CD8-positive, alpha-beta memory T cell (primary cell): Measurements from ENCODE around the gene NEK1. TPM values are rescaled to one million over a fixed set of nuclear protein-coding genes. Genes with fewer than 3 reads are reported as not detected.

Experiments used
- CTCF ChIA-PET: fragments of 350-600 bp; sonication (Branson Sonifier 250); formaldehyde crosslinking; loops from one replicate; lab custom pipeline; 2021; ENCODE audit warnings: antibody characterized with exemption; lab: Charles Lee
- POLR2A ChIA-PET: fragments of 350-600 bp; sonication (Branson Sonifier 250); formaldehyde crosslinking; loops from one replicate; lab custom pipeline; 2021; ENCODE audit warnings: antibody characterized with exemption; lab: Charles Lee
- DNase-seq, 5 donors: peaks; one replicate each; pipeline versions ENCODE4 v3.0.0 to v3.0.0-alpha.2; 2020 to 2022; ENCODE audit warnings: mixed read lengths in 1 of 5
- H3K27ac ChIP-seq: one replicate; pipeline ENCODE4 v1.7.0; 2013; ENCODE audit warnings: low read depth, mild to moderate bottlenecking, low read length, moderate library complexity
- H3K27me3 ChIP-seq: 2 replicates; pipeline ENCODE4 v1.7.0; 2013; ENCODE audit warnings: low read length, mild to moderate bottlenecking; ENCODE audit not compliant: insufficient read depth, poor library complexity, severe bottlenecking
- H3K36me3 ChIP-seq: 2 replicates; pipeline ENCODE4 v1.7.0; 2013; ENCODE audit warnings: mild to moderate bottlenecking, low read length, moderate library complexity; ENCODE audit not compliant: insufficient read depth
- H3K4me1 ChIP-seq: 2 replicates; pipeline ENCODE4 v1.7.0; 2013; ENCODE audit warnings: mild to moderate bottlenecking, low read length, moderate library complexity; ENCODE audit not compliant: insufficient read depth
- H3K4me3 ChIP-seq: 2 replicates; pipeline ENCODE4 v1.7.0; 2013; ENCODE audit warnings: mild to moderate bottlenecking, low read length
- H3K9me3 ChIP-seq: 2 replicates; pipeline ENCODE4 v1.7.0; 2013; ENCODE audit warnings: mild to moderate bottlenecking, low read length
- H3K27ac Mint-ChIP-seq, 8 donors: one replicate each; pipeline ENCODE4 v1.8.0; 2020 to 2021; ENCODE audit warnings: mixed read lengths in 8 of 8, mild to moderate bottlenecking in 6 of 8, inconsistent platforms in 3 of 8, moderate library complexity in 3 of 8
- H3K27me3 Mint-ChIP-seq, 2 donors: one replicate each; pipeline ENCODE4 v1.8.0; 2020 to 2021; ENCODE audit warnings: mixed read lengths in 2 of 2, mild to moderate bottlenecking in 1 of 2, moderate library complexity in 1 of 2
- H3K36me3 Mint-ChIP-seq, 3 donors: one replicate each; pipeline ENCODE4 v1.8.0; 2020 to 2021; ENCODE audit warnings: mixed read lengths in 3 of 3, inconsistent platforms in 1 of 3, mild to moderate bottlenecking in 1 of 3
- H3K4me1 Mint-ChIP-seq, 3 donors: one replicate each; pipeline ENCODE4 v1.8.0; 2020 to 2021; ENCODE audit warnings: mixed read lengths in 3 of 3, inconsistent platforms in 1 of 3, mild to moderate bottlenecking in 1 of 3
- H3K4me3 Mint-ChIP-seq, 7 donors: one replicate each; pipeline ENCODE4 v1.8.0; 2020 to 2021; ENCODE audit warnings: mixed read lengths in 7 of 7, mild to moderate bottlenecking in 6 of 7, moderate library complexity in 4 of 7, inconsistent platforms in 2 of 7
- H3K9me3 Mint-ChIP-seq, 5 donors: one replicate each; pipeline ENCODE4 v1.8.0; 2020 to 2022; ENCODE audit warnings: mixed read lengths in 5 of 5, mild to moderate bottlenecking in 3 of 5, moderate library complexity in 2 of 5, inconsistent platforms in 1 of 5
- polyA plus RNA-seq: library from polyadenylated mRNA; unstranded; fragments of 300-500 nt; fragmentation: Illumina TruSeq; gene quantifications from one replicate; pipeline ENCODE4 v1.2.3, GENCODE V29; 2021
- total RNA-seq, 2 experiments: library from RNA; stranded (reverse); gene quantifications; one replicate each; pipeline ENCODE4 v1.2.3, GENCODE V29; 2021

The NEK1 gene
- total and polyA plus RNA-seq, 3 experiments from 2014 or later = 10.5 to 11.7 (median 11.6) TPM

DNA sequence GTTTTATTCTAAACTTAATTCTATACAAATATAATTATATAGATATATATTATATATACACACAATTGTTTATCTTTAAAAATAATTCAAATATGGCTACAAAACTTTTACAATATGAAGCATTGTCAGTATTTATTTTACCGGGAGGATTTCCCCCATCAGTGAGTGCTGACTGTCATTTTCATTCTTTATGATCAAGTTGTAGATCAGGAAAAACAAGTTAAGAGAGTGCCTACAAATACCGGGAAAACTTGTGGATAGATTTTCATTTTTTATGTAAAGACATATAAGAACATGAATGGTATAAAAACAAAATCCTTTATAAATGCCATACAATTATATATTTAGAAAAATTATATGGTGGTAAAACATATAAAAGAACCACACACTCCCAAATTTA is 45.8 kb upstream of the NEK1 start:
- Mint-ChIP-seq H3K4me3 (no peak overlapping the region), H3K27me3 (no peaks in the 10 kb centered on the region), H3K9me3 (no peaks in the 10 kb centered on the region), H3K4me1 (peaks cover 21 to 52% (median 44%) of the 10 kb centered on the region in 3 donors), H3K27ac (peak overlapping the region in 1 of 8 donors; percentile 42), H3K36me3 (peaks cover 4 to 8% (median 4%) of the 10 kb centered on the region in 3 donors)
- Histone ChIP-seq H3K27me3 (no peaks in the 10 kb centered on the region), H3K4me3 (no peak overlapping the region), H3K4me1 (no peaks in the 10 kb centered on the region), H3K36me3 (no peaks in the 10 kb centered on the region), H3K27ac (peak overlapping the region; percentile 76), H3K9me3 (no peaks in the 10 kb centered on the region)
- POLR2A ChIA-PET = no interaction called here
- CTCF ChIA-PET = interaction anchor here (3.6 kb wide), 1 partner anchor 45 kb away, joined by 16 read pairs; the partner anchor contains the start of gene NEK1
- no peak for DNase-seq

DNA sequence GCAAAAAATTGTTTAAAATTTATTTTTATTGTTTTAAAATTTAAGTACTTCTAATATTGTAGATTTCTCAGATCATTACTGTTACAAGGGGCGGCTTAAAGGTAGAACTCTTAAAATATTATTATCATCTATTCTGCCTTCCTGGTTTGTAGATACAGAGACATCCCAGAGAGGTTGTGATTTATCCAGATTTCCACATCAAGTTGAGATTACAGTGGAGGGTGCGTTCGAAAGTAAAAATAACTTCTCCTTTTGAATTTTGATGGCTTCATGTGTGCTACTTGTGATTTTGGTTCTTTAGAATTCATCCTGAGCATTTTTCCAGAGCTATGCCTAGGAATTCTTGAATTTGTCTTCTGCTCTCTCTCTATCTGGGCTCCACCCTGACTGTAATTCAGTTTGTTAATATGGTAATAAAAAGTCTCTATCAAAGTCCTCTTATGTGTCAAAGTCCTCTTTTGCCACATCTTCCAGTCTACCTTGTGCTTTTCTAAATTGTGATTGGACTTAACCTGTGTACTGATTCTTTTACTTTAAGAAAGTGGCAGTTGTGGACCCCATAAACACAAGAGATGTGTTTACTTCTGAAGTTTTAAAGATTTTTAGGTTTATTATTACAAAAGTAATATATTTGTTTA is 45.2 kb upstream of the NEK1 start:
- ChIA-PET POLR2A (no interaction called here), CTCF (no interaction called here)
- Mint-ChIP-seq H3K27ac (peak overlapping the region in 3 of 8 donors; percentile 7 to 37 (median 32)), H3K36me3 (peaks cover 7 to 12% (median 7%) of the 10 kb centered on the region in 3 donors), H3K9me3 (no peaks in the 10 kb centered on the region), H3K4me1 (peaks cover 24 to 57% (median 50%) of the 10 kb centered on the region in 3 donors), H3K27me3 (no peaks in the 10 kb centered on the region), H3K4me3 (no peak overlapping the region)
- Histone ChIP-seq H3K27me3 (no peaks in the 10 kb centered on the region), H3K36me3 (no peaks in the 10 kb centered on the region), H3K4me1 (no peaks in the 10 kb centered on the region), H3K9me3 (no peaks in the 10 kb centered on the region), H3K27ac (no peak overlapping the region), H3K4me3 (no peak overlapping the region)
- DNase-seq = no peak

DNA sequence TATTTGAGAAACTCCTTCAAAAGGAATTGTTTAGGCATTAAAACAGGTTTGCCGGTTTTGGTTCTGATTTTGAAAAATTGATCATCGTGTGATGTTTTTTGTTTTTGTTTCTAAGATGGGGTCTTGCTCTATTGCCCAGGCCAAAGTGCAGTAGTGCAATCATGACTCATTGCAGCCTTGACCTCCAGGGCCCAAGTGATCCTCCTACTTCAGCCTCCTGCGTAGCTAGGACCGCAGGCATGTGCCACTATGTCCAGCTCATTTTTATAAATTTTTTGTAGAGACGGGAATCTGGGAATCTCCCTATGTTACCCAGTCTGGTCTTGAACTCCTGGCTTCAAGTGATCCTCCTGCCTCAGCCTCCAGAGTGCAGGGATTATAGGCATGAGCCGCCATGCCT is 43.0 kb upstream of the NEK1 start:
- no peak overlapping the region for H3K27ac Mint-ChIP-seq
- H3K27me3 ChIP-seq = no peaks in the 10 kb centered on the region
- H3K36me3 ChIP-seq = no peaks in the 10 kb centered on the region
- no peaks in the 10 kb centered on the region for H3K9me3 ChIP-seq
- DNase-seq = no peak
- H3K36me3 Mint-ChIP-seq = peaks cover 3 to 14% (median 7%) of the 10 kb centered on the region in 3 donors
- peaks cover 22 to 65% (median 61%) of the 10 kb centered on the region in 3 donors for H3K4me1 Mint-ChIP-seq
- H3K4me3 ChIP-seq = no peak overlapping the region
- no peak overlapping the region for H3K27ac ChIP-seq
- CTCF ChIA-PET = interaction anchor here (0.7 to 1.2 kb wide), 3 partner anchors 13 to 36 kb away, joined by 3 to 4 read pairs (median 3); partner anchors contain the start of gene CLCN3
- POLR2A ChIA-PET = no interaction called here
- H3K9me3 Mint-ChIP-seq = no peaks in the 10 kb centered on the region
- H3K4me3 Mint-ChIP-seq = no peak overlapping the region
- no peaks in the 10 kb centered on the region for H3K4me1 ChIP-seq
- no peaks in the 10 kb centered on the region for H3K27me3 Mint-ChIP-seq

DNA sequence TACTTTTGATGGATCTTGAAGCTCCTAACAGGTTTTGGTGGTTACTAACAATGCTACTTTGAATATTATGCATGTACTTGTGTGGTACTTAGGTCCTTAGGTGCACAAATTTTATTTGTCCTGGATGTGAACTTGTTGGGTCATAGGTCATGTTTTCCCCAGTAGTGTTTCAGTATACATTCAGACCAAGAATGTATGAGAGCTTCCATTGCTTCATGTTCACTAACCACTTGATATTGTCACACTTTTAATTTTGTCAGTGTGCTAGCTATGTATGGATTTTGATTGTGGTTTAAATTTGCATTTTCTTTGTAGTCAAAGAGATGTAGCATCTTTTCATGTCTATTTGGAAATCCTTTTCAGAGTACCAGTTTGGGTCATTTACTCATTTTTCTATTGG is 40.2 kb upstream of the NEK1 start:
- Histone ChIP-seq H3K4me3 (no peak overlapping the region), H3K27me3 (no peaks in the 10 kb centered on the region), H3K36me3 (no peaks in the 10 kb centered on the region), H3K27ac (no peak overlapping the region), H3K9me3 (no peaks in the 10 kb centered on the region), H3K4me1 (no peaks in the 10 kb centered on the region)
- Mint-ChIP-seq H3K9me3 (no peaks in the 10 kb centered on the region), H3K36me3 (peaks cover 7 to 18% (median 10%) of the 10 kb centered on the region in 3 donors), H3K27ac (no peak overlapping the region), H3K4me3 (no peak overlapping the region), H3K4me1 (peaks cover 16 to 64% (median 55%) of the 10 kb centered on the region in 3 donors), H3K27me3 (no peaks in the 10 kb centered on the region)
- ChIA-PET POLR2A (no interaction called here), CTCF (no interaction called here)
- DNase-seq = no peak

DNA sequence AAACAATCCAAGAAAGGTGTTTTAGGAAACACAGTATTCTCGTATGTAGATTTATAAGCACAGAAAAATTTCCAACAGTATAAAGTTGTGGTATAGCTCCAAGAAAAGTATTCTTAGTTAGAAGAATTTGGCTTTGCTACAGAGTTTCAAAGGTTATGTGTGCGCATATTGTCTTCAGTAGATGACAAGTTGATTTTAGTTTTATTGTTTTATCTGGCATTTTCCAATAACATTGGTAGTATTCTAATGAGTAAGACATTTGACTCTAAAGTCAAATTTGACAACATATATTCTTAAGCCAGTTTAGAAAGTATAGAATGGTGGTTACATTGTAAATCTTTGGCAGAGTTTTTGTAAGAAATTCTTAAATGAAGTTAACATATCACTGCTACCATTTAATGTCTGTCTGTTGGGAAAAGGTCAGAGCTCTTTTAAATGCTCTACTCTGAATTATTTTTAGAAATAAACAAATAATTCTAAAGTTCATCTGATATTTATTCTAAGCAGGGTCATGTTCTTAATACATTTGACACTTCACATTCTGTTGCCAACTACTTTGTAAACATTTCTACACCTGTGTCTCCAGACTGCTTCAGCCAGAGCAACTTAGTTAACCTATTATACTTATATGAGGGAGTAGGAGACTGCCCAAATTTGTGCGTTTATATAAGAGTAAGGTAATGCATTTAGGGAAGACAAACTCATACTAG is 38.0 kb upstream of the NEK1 start:
- Histone ChIP-seq H3K9me3 (no peaks in the 10 kb centered on the region), H3K27me3 (no peaks in the 10 kb centered on the region), H3K4me1 (no peaks in the 10 kb centered on the region), H3K36me3 (no peaks in the 10 kb centered on the region), H3K27ac (peak overlapping the region; percentile 41), H3K4me3 (no peak overlapping the region)
- Mint-ChIP-seq H3K4me3 (no peak overlapping the region), H3K27me3 (no peaks in the 10 kb centered on the region), H3K9me3 (no peaks in the 10 kb centered on the region), H3K4me1 (peaks cover 14 to 54% (median 49%) of the 10 kb centered on the region in 3 donors), H3K36me3 (peaks cover 9 to 23% (median 10%) of the 10 kb centered on the region in 3 donors), H3K27ac (peak overlapping the region in 1 of 8 donors; percentile 4)
- ChIA-PET POLR2A (no interaction called here), CTCF (interaction anchor here (1.4 kb wide), 1 partner anchor 31 kb away, joined by 7 read pairs; the partner anchor contains the start of gene CLCN3)
- no peak for DNase-seq

DNA sequence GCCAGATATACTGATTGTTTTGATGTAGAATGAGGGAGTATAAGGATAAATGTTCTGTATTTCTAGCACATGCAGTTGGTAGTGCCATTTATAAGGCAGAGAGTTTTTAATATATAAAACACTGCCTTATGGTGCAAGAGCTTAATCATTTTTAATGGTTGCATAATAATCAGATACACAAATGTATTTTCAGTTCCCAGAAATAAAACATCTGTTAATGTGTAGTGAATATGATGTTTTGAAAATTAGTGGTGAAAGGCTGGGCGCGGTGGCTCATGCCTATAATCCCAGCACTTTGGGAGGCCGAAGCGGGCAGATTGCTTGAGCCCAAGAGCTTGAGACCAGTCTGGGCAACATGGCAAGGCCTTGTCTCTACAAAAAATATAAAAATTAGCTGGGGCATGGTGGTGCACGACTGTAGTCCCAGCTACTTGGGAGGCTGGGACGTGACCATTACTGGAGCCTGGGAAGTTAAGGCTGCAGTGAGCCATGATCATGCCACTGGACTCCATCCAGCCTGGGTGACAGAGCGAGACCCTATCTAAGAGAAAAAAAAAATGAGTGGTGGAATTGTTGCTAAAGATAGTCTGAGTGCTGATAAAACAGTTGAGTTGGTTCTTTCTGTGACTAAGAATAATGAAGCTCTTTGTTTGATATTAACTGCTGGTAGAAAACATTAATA is 37.3 kb upstream of the NEK1 start:
- H3K27me3 ChIP-seq = no peaks in the 10 kb centered on the region
- no peaks in the 10 kb centered on the region for H3K4me1 ChIP-seq
- H3K27ac ChIP-seq = peak overlapping the region; percentile 41
- Mint-ChIP-seq H3K4me1 (peaks cover 14 to 50% (median 49%) of the 10 kb centered on the region in 3 donors), H3K27ac (no peak overlapping the region), H3K4me3 (no peak overlapping the region), H3K36me3 (peaks cover 9 to 24% (median 10%) of the 10 kb centered on the region in 3 donors), H3K9me3 (no peaks in the 10 kb centered on the region), H3K27me3 (no peaks in the 10 kb centered on the region)
- no peak overlapping the region for H3K4me3 ChIP-seq
- DNase-seq = no peak
- H3K36me3 ChIP-seq = peaks cover 3% of the 10 kb centered on the region
- ChIA-PET POLR2A (no interaction called here), CTCF (interaction anchor here (1.4 kb wide), 1 partner anchor 30 kb away, joined by 7 read pairs; the partner anchor contains the start of gene CLCN3)
- no peaks in the 10 kb centered on the region for H3K9me3 ChIP-seq

DNA sequence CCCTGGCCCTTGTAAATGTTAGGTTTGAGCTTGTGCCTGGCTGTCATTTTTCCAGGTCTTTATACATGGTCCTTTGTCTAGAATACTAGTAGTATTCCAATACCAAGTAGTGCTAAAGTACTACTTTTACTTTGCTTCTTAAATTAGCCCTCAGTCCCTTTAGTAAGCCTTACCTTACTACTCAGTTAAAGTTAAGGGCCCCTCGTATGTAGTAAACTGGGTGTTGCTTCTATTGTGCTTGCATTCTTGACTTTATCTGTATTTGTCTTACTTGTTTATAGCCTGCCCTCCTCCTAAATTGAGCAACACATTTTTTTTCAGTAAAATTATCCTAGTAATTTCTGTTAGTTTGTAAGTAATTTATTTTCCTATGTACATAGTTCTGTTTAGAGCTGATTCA is 33.2 kb upstream of the NEK1 start:
- Mint-ChIP-seq H3K27ac (no peak overlapping the region), H3K4me3 (no peak overlapping the region), H3K9me3 (no peaks in the 10 kb centered on the region), H3K36me3 (peaks cover 9 to 37% (median 15%) of the 10 kb centered on the region in 3 donors), H3K27me3 (no peaks in the 10 kb centered on the region), H3K4me1 (peaks cover 3 to 16% (median 14%) of the 10 kb centered on the region in 3 donors)
- Histone ChIP-seq H3K9me3 (no peaks in the 10 kb centered on the region), H3K27ac (no peak overlapping the region), H3K36me3 (peaks cover 8% of the 10 kb centered on the region), H3K27me3 (no peaks in the 10 kb centered on the region), H3K4me3 (no peak overlapping the region), H3K4me1 (no peaks in the 10 kb centered on the region)
- POLR2A ChIA-PET = no interaction called here
- CTCF ChIA-PET = interaction anchor here (2.6 kb wide), 1 partner anchor 33 kb away, joined by 6 read pairs; no protein-coding TSS in a partner anchor
- DNase-seq = no peak
